D341Med (cell line): Measurements from ENCODE around the gene KIAA0513.
A peak's percentile ranks its signal among the peaks of the same experiment; 100 is the strongest.

Source experiments
- DNase-seq: peaks from one replicate; pipeline ENCODE4 v3.0.0; 2012; ENCODE audit warnings: low spot score

Gene KIAA0513

DNA sequence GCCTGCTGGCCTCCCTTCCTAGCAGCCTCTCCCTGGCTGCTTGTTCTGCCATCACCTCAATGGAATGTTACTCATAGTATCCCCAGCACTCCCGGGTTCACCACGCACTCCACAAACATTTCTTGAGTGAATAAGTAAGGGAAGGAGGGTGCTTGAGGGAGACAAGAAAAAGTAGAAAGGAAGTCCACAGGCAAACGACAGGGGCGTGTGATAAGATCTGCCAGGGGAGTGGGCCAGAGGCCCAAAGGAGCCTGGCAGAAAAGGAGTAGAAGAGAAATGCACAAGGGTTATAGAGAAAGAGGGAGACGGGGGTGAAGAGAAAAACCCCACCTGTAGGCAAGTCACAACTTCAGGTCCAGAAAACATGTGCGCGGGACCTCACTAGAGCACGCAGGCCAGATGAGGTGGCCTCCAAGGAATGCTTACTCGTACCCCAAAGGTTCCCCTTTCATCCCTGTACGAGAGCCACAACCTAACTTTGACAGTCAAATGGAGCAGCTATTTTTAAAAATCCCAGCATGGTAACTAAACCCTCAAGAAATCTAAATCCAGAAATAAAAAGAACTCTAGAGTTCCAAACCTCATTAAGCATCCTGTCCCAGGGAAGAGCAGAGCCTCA is 22.9 kb upstream of the KIAA0513 start:
- DNase-seq, result no peak

DNA sequence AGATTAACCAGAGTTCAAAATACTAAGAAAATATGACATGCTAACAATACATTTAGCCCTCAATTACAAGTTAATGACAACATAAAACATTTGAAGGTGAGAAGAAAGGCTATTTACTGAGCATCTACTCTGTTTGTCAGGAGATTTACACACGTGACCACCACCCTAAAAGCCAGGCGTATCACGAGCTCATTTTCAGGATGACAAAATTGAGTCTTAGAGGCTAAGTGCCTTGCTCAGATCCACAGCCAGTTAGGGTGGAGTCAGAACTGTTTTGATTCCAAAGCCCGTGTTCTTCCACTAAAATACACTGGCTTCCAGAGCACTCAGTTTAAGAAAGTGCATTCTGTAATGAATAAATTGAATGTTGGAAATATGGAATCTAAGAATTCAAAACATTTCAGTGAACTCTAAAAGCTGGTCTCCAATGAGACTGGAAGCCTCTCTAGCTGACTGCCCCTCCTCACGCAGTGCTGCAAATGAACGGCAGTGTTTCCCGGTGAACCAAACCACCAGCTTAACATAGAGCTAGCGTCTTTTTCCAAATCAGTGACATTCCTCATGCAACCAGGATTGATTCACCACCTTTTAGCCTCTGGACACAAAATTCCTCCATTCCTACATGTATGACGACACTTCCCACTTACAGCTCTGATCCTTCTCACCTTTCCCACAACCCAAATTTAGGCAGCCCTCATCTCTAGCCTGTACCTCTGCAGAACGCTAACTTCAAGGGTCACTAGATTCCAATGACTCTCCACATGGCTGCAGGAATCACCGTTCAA is 22.1 kb upstream of the KIAA0513 start:
- no peak for DNase-seq

DNA sequence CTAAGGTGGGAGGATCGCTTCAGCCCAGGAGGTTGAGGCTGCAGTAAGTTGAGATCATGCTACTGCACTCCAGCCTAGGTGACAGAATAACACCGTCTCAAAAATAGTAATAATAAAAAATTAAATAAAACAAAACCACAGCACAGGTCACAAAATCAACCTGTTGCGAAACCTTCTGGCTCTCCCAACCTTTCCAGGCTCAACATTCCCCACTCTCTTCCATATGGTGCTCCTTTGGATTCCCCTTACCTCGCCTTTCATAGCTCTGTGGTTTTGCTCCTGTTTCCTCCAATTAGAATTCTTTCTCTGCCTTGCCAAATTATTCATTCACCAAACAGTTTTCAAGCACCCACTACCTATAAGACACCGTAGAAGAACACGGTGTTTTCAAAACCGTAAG is 21.0 kb upstream of the KIAA0513 start:
- DNase-seq, result no peak

DNA sequence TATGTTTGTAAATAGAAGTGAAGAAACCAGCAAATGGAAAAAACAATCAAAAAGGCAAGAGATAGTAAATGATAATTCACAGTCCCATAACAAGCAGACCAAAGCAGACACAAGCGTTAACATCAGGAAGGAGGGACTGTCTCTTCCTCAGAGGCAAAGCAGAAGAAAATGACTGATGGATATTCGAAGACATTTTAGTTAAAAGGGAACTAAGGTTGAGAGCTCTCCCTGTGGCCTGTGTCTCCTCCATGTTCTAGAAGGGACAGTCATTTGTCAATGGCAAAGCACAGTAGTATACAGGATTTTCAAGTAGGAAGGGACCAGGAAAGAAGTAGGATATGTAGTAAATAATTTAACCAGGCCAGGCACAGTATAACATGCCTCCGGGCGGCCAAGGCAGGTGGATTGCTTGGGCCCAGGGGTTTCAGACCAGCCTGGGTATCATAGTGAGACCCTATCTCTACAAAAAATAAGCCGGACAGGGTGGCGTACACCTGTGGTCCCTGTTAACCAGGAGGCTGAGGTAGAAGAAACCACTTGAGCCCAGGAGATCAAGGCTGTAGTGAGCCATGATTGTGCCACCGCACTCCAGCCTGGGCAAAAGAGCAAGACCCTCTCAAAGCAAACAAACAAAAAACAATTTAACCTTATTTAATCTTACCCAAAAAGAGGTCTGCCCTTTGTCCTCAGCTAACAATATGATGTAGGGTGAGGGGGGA is 19.9 kb upstream of the KIAA0513 start:
- DNase-seq, result no peak

DNA sequence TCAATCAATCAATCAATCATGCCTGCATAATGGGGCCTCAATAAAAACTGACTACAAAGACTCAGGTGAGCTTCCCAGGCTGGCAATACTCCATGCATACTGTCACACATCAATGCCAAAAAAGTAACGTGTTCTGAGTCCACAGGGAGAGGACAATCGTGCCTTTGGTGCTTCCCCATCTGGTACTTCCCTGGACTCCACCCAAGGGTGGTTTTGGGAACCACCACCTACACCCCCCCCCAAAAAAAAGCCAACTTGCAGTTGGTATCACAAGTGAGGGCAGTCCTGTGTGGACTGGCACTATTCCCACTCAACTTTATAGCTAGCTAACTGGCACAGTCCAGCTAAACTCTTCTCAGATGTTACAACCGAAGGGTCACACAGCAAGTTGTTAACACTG is 19.3 kb upstream of the KIAA0513 start:
- DNase-seq, result no peak

DNA sequence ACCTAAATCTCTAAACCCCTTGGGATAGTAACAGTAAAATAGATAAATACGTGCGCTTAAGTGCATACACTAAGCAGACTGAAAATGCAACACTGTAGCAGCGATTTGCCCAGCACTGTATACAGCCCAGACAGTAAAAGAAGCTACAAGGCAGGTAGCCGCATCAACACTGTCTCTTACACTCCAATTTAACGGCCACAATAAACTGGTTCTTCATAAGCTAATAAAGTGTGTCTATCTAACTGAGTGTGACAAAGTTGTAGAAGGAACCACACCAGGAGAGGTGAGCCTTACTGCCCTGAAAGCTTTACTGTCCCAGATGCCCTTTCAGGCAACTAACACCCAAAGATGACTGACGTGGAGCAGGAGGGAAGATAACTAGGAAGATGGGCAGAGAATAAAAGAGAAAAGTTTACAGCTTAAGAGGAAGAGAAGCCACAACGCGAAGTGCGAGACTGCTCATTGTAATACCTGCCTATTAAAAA is 17.1 kb upstream of the KIAA0513 start:
- DNase-seq, result no peak

DNA sequence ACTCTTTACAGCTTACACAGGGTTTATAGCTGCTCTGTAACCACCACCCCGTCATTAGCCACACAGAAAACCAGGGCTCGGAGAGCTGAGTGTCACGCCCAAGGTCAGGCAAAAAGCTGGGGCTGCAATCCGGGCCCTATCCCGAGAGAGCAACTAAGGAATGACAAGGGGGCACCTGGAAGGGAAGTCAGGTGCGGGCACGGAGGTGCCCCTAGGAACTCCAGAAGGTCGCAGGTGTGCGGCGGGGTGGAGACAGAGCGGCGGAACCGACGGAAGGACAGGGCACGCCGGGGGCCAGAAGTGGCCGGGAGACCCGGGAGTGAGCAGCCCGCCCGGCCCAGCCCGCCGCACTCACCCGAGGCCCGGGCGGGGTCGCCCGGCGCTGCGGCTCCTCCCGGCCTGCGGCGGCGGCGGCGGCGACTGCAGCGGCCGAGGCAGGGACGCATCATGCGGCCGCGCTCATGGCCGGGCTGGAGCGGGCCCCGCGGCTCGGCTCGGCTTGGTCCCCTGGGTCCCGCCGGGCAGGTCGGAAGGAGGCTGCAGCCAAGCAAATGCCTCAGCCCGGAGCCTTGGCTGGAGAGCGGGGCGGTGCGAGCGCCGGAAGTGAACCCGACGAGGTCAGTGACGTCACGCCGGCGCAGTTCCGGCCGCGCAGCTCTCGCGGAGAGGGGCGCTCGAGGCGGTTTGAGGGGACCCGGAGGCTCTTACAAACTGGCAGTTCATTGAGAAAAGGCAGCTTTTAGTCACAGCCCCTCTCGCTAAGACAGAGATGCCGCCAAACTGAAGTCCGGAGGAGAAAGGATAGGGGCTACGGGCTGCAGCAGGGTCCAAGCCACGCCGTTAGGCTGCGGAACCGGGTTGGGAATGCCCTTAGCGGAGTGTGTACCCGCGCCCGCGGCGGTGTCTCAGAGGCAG is 16.4 kb upstream of the KIAA0513 start, which contains the start of gene ZDHHC7:
TSS of gene ZDHHC7 (minus strand) at position 605 of the 915 bp plus-strand sequence. CDS start 20,917 bp downstream, outside the sequence.
- peak; percentile 94 for DNase-seq

DNA sequence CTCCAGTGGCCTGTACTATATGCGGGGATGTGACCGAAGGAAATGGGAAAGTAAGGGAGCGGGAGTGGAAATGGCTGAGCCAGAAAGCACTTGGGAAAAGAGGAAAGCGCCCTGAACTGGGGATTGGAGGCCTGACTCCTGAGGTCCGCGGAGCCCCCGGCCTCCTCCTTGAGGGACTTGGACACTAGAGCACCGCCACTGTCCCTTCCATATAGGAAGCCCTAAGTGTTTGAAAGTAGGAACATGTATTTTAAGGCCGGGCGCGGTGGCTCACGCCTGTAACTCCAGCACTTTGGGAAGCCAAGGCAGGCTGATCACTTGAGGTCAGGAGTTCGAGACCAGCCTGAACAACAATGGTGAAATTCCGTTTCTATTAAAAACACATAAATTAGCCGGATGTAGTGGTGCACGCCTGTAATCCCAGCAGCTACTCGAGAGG is 15.7 kb upstream of the KIAA0513 start:
- no peak for DNase-seq

DNA sequence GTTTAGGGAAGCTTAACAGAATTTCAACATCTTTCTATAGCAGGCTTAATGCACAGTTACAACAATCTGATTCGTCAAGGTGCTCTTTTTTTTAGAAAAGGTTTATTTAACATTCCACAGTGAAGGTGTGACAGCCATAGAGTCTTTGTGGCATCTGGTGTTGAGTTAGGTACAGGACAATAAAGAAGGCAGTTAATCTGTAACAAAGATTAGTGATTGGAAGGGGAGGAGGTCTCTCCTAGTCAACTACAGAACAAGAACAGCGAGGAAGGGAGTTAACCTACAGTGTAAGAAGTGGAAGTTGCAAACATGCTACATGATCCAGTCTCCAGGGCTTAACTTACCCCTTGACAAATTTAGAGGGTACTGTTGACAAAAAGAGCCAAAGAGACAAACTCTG is 13.3 kb upstream of the KIAA0513 start:
- DNase-seq, result no peak

DNA sequence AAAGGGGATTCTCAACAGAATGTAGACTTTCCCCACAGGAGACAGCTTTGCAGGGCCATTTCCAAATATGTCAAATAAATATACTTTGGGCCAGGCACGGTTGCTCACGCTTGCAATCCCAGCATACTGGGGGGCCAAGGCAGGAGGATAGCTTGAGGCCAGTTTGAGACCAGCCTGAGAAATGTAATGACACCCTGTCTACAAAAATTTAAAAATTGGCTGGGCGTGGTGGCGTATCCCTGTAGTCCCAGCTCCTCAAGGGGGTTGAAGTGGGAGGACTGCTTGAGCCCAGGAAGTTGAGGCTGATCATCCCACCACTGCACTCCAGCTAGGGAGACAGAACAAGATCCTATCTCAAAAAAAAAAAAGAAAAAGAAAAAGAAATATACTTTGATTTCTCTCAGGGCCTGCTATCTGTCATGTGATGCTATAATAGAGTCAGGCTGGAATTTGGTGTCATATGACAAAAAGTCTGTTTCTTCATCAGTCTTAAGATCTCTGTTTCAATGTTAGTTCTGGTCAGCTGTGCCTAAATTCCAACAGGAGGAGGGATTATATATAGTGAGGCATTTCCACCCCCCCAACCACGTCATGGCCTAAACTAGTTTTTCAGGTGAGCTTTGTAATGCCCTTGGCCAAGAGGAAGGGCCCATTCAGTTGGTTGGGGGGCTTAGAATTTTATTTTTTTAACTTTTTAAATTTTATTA is 12.0 kb upstream of the KIAA0513 start:
- DNase-seq, result no peak

DNA sequence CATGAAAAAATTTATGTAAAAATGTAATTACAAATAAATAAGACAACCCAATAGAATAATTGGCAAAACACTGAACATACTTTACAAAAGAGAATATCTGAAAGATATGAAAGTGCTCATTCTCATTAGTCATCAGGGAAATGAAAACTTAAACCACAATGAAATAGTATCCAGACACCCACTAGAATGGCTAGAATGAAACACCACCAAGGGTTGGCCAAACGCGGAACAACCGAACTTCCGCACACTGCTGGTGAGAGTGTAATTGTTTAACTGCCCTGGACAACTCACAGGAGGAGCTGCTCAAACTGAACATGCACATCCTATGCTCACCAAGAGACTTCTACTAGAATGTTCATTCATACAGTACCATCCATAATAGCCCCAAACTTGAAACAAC is 10.4 kb upstream of the KIAA0513 start:
- DNase-seq, result no peak

DNA sequence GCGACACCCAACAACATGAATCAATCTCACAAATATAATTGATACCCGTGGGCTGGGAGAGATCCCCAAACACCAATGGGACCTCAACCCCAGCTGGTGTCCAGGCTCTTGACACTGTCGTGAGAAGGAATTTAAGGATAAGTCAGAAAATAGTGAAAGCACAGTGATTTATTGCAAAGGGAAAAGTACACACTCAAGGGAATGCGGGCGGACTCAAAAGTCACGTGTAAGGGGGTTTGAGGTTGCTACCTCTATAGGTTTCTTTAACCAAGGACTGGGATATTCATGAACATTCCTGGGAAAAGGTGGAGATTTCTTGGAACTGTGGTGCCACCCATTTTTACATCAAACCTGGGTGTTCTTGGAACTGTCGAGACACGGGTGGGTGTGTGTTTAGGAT is 10.0 kb upstream of the KIAA0513 start:
- DNase-seq, result no peak

DNA sequence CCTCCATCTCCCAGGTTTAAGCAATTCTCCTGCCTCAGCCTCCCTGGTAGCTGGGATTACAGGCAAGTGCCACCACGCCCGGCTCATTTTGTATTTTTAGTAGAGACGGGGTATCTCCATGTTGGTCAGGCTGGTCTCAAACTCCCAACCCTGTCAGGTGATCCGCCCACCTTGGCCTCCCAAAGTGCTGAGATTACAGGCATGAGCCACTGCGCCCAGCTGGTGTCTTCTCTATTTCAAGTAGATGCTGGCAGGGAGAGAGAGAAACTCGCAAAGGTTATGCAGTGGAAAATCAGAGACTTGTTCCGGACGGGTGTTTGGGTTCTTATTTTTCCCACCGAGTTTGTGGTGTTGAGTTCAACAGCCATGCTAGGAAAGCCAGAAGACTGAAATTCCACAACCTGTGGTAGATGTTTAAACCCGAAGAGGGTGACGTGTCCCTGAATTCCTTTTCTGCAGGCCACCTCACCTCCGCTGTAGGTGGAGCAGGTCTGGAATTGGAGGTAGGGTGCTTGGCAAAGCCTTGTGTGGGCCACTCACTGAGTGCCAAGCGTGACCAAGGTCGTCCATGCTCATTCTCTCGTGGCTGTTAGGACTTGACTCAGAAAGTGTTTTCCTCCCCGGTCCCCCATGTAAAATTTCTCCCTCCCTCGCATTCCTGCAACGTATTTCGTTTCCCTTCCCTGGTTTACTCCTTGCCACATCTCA is 8.9 kb upstream of the KIAA0513 start:
- DNase-seq, result no peak

DNA sequence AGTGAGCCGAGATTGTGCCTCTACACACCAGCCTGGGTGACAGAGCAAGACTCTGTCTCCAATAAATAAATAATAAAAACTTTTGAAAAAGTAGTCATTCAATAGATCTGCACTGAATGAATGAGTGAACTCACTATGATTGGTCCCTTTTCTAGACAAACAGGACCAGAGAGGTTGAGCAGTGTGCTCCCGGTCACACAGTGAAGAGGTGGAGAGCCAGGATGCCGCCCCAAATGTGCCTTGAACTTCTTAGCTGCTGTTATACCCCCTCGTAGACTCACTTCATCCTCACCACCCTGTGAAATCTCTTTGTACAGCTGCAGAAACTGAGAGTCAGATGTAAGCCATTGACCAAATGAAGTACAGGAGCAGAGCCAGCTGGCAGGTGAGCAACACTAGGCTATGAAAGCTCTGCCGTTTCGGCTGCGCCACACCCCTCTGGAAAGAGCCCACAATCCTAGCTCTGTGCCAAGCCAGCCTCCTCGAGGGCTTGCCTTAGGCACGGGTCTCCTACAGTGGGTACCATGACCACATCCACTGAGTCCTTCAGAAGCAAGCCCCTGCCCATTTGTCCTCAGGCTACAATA is 7.8 kb upstream of the KIAA0513 start:
- DNase-seq, result no peak

DNA sequence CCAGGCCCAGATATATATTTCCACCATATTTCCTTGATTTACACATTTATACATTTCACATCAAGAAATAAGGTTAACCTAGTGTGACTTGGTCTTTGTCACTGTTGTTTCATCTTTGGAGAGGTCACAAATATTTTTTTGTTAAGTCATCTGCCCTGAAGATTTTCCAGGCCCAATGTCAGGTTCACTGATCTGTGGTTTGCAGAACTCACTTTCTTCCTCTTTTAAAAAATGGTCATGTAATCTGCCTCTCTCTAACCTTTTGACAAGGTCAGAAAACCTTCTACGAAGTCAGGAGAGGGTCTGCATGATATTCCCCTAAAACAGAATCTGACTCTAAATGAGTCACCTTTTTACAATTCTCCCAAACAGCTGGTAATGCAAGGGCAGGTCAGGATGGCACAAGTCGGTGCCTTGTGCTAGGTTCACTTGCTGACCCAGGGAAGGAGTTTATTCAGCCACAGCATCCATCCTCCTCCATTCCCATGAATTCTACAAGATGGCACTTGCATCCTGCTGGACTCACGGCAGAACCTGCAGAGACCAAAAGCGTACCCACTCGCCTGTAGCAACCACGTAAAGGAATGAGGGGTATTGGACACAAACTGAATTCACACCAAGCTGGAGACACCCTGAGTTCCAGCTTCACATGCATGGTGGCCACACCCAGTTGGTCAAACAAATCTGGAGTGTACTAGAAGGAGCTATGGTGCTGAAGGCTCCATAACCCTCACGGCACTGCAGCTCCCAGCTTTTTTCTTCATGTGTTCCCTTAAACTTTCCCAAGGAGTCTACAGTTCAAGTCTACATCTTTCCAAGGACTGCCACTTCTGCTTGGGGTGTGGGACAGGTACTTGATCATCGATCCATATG is 1.6 kb upstream of the KIAA0513 start:
- no peak for DNase-seq

DNA sequence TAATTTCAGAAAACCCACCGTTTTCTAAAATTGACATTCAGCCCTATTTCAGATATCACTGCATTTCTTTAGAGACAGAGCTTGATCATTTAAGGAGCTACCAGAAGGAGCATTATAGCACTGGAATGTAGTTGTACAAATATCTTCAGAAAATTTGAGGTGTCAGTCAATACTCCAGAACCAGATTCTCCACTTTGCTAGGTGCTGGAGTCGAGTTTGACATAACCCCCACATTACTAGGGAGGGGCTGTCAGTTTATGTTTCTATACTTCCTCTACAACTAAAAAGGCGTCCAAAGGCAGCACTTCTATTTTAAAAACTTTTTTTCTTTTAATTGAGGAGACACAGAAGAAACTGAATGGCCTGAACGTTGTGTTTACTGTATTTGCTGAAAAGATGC is 892 bp upstream of the KIAA0513 start:
- no peak for DNase-seq

DNA sequence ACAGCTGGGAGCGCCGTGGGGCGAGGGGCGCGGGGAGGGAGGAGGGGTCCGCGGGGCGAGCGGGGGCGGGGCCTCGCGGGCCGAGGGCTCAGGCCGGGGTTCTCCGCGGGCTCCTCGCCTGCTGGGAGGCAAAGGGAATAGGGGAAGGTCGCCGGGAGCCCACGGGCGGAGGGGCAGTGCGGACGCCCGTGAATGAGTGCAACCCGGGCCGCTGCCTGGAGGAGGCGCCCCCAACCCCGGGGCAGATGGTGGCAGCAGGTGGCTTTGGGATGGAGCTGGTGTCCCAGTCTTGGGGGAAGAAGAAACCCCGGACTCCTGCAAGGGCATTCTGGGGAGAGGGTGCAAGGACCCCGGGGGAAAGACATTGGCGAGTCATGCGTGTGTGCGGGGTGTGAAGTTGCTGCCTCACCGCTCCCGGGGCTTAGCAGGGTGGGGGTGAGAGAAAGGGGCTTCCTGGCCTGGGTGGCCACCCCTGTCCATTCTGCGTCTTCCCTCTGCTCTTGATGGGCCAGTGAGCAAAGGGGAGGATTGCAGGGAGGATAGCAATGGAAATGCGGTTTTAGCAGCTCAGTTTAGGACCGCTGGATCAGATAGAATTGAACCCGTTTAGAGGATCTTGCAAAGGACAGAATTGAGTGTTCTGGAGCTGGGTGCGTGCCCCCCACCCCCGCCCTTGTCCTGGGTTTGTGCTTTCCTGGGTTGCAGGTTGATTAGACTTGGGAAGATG is 526 bp downstream of the KIAA0513 start:
- DNase-seq, result no peak

DNA sequence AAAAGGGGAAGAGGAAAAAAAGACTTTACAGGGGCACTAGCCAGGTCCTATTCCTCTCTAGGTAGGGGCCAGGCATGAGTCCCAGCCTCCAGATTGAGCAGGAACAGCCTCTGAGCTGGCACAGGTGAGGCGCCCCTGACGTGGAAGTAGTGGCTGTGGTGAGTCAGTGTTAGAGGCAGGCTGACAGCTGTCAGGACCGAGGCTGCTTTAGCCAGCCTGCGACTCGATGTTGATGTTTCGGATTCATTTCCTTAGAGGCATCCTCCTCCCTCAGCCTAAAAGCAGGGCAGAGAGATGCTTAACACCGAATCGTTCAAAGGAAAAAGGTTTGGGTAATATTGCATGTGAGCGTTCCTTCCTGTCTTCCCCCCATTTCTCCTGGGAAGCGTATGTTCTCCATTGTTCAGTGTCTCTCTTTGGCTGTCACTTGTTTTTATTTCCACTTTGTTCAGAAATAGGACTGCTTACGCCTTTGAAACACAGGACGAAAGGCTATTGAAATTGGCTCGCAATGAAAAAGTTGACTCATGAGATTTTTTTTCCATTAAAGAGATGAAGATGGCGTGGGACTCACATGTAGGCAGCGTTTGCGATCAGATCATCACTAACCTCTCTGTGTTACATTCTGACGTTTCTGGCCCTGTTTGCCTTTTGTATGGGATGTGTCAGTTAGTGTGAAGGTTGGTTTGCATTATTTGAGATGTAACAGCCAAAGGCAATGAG is 1.3 kb downstream of the KIAA0513 start:
- no peak for DNase-seq
